HEK293 (cell line): ENCODE data around the gene TNC.

ENCODE experiments used
- CTCF ChIA-PET: fragments of 350-600 bp; formaldehyde crosslinking; extraction: SDS; loops from one replicate; lab custom pipeline; 2021; ENCODE audit warnings: antibody characterized with exemption; lab: Yijun Ruan, JAX
- POLR2A ChIA-PET: fragments of 300-600 bp; formaldehyde crosslinking; extraction: SDS; loops from one replicate; lab custom pipeline; 2020; ENCODE audit warnings: antibody characterized with exemption, inconsistent platforms; lab: Yijun Ruan, JAX
- H3K27ac ChIP-seq: fragments of 200-500 bp; sonication (Bioruptor generic); 2 replicates; pipeline ENCODE4 v1.5.1; 2014; ENCODE audit warnings: low read depth, low read length, control low read depth, inconsistent platforms; ENCODE audit errors: extremely low read depth
- H3K36me3 ChIP-seq, 2 experiments: fragments of 200-500 bp in 1 of 2; sonication (Bioruptor generic) in 1 of 2; 1 replicate in 1 of 2; 2 replicates in 1 of 2; pipeline ENCODE4 v1.5.1; 2014 to 2017; ENCODE audit warnings: inconsistent platforms in 2 of 2, low read length in 2 of 2; ENCODE audit not compliant: control insufficient read depth in 2 of 2, insufficient read depth in 1 of 2
- H3K4me1 ChIP-seq: fragments of 200-500 bp; sonication (Bioruptor generic); 2 replicates; pipeline ENCODE4 v1.5.1; 2014; ENCODE audit warnings: mild to moderate bottlenecking, low read length, inconsistent platforms; ENCODE audit not compliant: control insufficient read depth, insufficient read depth
- H3K4me3 ChIP-seq: 2 replicates; pipeline ENCODE4 v1.5.1; 2011; ENCODE audit warnings: low read depth, mild to moderate bottlenecking, control low read depth, low read length, moderate library complexity
- H3K9me3 ChIP-seq: fragments of 200-500 bp; sonication (Bioruptor generic); 2 replicates; pipeline ENCODE4 v1.5.1; 2014; ENCODE audit warnings: low read depth, low read length, inconsistent platforms; ENCODE audit not compliant: control insufficient read depth, insufficient read depth
- GLIS1 ChIP-seq: fragments of 450-650 bp; formaldehyde crosslinking; IDR thresholded peaks from 2 replicates; pipeline ENCODE4 v1.5.1; 2016; ENCODE audit warnings: missing biosample characterization, missing genetic modification characterization
- KLF1 ChIP-seq: fragments of 450-650 bp; formaldehyde crosslinking; IDR thresholded peaks from 2 replicates; pipeline ENCODE4 v1.5.1; 2016; ENCODE audit warnings: missing biosample characterization, missing genetic modification characterization
- ZBTB48 ChIP-seq: fragments of 450-650 bp; formaldehyde crosslinking; IDR thresholded peaks from 2 replicates; pipeline ENCODE4 v1.5.1; 2016; ENCODE audit warnings: missing biosample characterization, missing genetic modification characterization
- ZNF146 ChIP-seq: fragments of 450-650 bp; formaldehyde crosslinking; IDR thresholded peaks from 2 replicates; pipeline ENCODE4 v1.5.1; 2016; ENCODE audit warnings: missing biosample characterization, missing genetic modification characterization
- ZNF157 ChIP-seq: fragments of 450-650 bp; formaldehyde crosslinking; IDR thresholded peaks from 2 replicates; pipeline ENCODE4 v1.5.1; 2016; ENCODE audit warnings: missing biosample characterization, missing genetic modification characterization
- ZNF174 ChIP-seq: fragments of 450-650 bp; formaldehyde crosslinking; IDR thresholded peaks from 2 replicates; pipeline ENCODE4 v1.5.0; 2017; ENCODE audit warnings: missing biosample characterization, mild to moderate bottlenecking, missing genetic modification characterization
- ZNF202 ChIP-seq: fragments of 450-650 bp; formaldehyde crosslinking; IDR thresholded peaks from 2 replicates; pipeline ENCODE4 v1.5.1; 2016; ENCODE audit warnings: missing biosample characterization, missing genetic modification characterization, borderline replicate concordance
- ZNF214 ChIP-seq: fragments of 450-650 bp; formaldehyde crosslinking; IDR thresholded peaks from 2 replicates; pipeline ENCODE4 v1.5.1; 2017; ENCODE audit warnings: missing biosample characterization, mild to moderate bottlenecking, missing genetic modification characterization, borderline replicate concordance
- ZNF302 ChIP-seq: fragments of 450-650 bp; formaldehyde crosslinking; IDR thresholded peaks from 2 replicates; pipeline ENCODE4 v1.5.1; 2016; ENCODE audit warnings: missing biosample characterization, missing genetic modification characterization, low read depth
- ZNF501 ChIP-seq: fragments of 450-650 bp; formaldehyde crosslinking; IDR thresholded peaks from 2 replicates; pipeline ENCODE4 v1.5.1; 2016; ENCODE audit warnings: missing biosample characterization, missing genetic modification characterization
- ZNF514 ChIP-seq: fragments of 450-650 bp; formaldehyde crosslinking; IDR thresholded peaks from 2 replicates; pipeline ENCODE4 v1.5.1; 2016; ENCODE audit warnings: missing biosample characterization, missing genetic modification characterization
- ZNF623 ChIP-seq: fragments of 450-650 bp; formaldehyde crosslinking; IDR thresholded peaks from 2 replicates; pipeline ENCODE4 v1.5.1; 2016; ENCODE audit warnings: missing biosample characterization, missing genetic modification characterization
- ZNF660 ChIP-seq: fragments of 450-650 bp; IDR thresholded peaks from 2 replicates; pipeline ENCODE4 v1.5.1; 2018; ENCODE audit warnings: missing biosample characterization, mild to moderate bottlenecking, missing genetic modification characterization
- ZNF677 ChIP-seq: fragments of 450-650 bp; IDR thresholded peaks from 2 replicates; pipeline ENCODE4 v1.5.0; 2018; ENCODE audit warnings: missing biosample characterization, mild to moderate bottlenecking, missing genetic modification characterization, moderate library complexity
- TF ChIP-seq, protein P1 (sequence below): fragments of 450-650 bp; formaldehyde crosslinking; IDR thresholded peaks from 2 replicates; pipeline ENCODE4 v1.5.1; 2016; ENCODE audit warnings: missing biosample characterization, missing genetic modification characterization, borderline replicate concordance
- TF ChIP-seq, protein P2 (sequence below): fragments of 450-650 bp; formaldehyde crosslinking; IDR thresholded peaks from 2 replicates; pipeline ENCODE4 v1.5.1; 2017; ENCODE audit warnings: missing biosample characterization, missing genetic modification characterization
- TF ChIP-seq, protein P3 (sequence below): fragments of 450-650 bp; formaldehyde crosslinking; IDR thresholded peaks from 2 replicates; pipeline ENCODE4 v1.5.1; 2016; ENCODE audit warnings: missing biosample characterization, missing genetic modification characterization

Gene TNC

DNA sequence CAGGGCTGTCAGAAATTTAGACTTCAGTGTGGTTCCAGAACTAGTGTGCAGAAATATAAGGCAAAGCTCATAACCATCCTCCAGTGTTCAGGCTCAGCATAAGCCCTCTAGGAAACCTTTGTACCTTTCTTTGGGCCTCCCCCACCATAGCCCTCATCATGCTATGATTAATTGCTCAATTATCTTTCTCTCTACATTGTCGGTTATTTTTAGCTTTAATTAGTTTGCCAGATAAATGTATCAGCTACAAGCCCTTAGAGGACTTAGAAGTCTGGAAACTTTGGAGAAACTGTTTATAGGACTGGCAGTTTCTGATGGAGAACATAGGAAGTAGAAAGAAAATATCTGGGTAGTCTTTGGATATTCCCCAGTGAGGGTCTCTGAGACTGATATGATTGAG is 43.5 kb upstream of the TNC start:
- Histone ChIP-seq H3K9me3 (no peaks in the 10 kb centered on the region), H3K4me1 (no peaks in the 10 kb centered on the region), H3K36me3 (no peaks in the 10 kb centered on the region), H3K4me3 (no peak overlapping the region), H3K27ac (no peak overlapping the region)
- POLR2A ChIA-PET = no interaction called here
- TF ChIP-seq ZNF623 (tag by site-specific recombination) = no peak
- TF ChIP-seq ZNF677 (tag by site-specific recombination) = no peak
- TF ChIP-seq ZBTB48 (tag by site-specific recombination) = no peak
- TF ChIP-seq, protein P1, sequence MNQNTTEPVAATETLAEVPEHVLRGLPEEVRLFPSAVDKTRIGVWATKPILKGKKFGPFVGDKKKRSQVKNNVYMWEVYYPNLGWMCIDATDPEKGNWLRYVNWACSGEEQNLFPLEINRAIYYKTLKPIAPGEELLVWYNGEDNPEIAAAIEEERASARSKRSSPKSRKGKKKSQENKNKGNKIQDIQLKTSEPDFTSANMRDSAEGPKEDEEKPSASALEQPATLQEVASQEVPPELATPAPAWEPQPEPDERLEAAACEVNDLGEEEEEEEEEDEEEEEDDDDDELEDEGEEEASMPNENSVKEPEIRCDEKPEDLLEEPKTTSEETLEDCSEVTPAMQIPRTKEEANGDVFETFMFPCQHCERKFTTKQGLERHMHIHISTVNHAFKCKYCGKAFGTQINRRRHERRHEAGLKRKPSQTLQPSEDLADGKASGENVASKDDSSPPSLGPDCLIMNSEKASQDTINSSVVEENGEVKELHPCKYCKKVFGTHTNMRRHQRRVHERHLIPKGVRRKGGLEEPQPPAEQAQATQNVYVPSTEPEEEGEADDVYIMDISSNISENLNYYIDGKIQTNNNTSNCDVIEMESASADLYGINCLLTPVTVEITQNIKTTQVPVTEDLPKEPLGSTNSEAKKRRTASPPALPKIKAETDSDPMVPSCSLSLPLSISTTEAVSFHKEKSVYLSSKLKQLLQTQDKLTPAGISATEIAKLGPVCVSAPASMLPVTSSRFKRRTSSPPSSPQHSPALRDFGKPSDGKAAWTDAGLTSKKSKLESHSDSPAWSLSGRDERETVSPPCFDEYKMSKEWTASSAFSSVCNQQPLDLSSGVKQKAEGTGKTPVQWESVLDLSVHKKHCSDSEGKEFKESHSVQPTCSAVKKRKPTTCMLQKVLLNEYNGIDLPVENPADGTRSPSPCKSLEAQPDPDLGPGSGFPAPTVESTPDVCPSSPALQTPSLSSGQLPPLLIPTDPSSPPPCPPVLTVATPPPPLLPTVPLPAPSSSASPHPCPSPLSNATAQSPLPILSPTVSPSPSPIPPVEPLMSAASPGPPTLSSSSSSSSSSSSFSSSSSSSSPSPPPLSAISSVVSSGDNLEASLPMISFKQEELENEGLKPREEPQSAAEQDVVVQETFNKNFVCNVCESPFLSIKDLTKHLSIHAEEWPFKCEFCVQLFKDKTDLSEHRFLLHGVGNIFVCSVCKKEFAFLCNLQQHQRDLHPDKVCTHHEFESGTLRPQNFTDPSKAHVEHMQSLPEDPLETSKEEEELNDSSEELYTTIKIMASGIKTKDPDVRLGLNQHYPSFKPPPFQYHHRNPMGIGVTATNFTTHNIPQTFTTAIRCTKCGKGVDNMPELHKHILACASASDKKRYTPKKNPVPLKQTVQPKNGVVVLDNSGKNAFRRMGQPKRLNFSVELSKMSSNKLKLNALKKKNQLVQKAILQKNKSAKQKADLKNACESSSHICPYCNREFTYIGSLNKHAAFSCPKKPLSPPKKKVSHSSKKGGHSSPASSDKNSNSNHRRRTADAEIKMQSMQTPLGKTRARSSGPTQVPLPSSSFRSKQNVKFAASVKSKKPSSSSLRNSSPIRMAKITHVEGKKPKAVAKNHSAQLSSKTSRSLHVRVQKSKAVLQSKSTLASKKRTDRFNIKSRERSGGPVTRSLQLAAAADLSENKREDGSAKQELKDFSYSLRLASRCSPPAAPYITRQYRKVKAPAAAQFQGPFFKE (tag by site-specific recombination) = no peak
- TF ChIP-seq, protein P2, sequence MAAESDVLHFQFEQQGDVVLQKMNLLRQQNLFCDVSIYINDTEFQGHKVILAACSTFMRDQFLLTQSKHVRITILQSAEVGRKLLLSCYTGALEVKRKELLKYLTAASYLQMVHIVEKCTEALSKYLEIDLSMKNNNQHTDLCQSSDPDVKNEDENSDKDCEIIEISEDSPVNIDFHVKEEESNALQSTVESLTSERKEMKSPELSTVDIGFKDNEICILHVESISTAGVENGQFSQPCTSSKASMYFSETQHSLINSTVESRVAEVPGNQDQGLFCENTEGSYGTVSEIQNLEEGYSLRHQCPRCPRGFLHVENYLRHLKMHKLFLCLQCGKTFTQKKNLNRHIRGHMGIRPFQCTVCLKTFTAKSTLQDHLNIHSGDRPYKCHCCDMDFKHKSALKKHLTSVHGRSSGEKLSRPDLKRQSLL (tag by site-specific recombination) = no peak
- no peak for TF ChIP-seq ZNF202 (tag by site-specific recombination)
- TF ChIP-seq ZNF302 = no peak
- CTCF ChIA-PET = interaction anchor here (0.5 to 1.3 kb wide), 2 partner anchors 76 to 235 kb away, joined by 3 to 4 read pairs; no protein-coding TSS in a partner anchor

DNA sequence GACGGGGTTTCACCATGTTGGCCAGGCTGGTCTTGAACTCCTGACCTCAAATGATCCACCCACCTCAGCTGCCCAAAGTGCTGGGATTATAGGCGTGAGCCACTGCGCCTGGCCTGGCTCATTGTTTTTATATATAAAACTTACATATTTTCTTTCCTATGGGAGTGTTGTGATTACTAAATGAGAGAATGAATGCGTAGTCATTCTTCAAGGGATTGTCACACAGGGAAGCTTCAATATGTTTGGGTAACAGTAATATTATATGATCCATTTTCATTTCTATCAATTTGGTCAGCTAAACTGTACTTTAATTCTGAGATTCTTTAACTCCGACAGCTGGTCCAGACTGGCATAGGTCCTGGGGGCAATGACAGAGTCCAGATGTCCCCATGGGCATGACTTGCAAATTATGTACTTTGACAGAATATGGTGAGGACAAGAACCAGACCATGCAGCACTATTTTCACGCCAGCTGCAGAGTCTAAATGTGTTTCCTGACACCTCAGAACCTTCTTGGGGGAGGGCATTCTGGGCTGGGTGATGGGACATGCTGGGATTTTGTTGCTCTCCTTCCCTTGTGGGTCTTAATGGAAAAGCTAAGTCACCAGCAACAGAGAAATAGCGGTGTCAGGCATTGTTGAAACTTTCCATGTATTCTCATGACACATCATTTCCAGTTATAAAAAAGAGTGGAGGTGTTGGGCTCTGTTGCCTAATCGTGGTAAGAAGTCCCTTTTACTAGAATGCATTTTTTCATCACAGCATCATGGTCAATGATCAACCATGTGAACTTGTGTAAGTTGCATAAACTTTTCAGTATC is 40.9 kb upstream of the TNC start:
- TF ChIP-seq ZNF660 (tag by site-specific recombination) (no peak), ZNF174 (tag by site-specific recombination) (no peak), GLIS1 (tag by site-specific recombination) (no peak), KLF1 (tag by site-specific recombination) (no peak), ZNF501 (tag by site-specific recombination) (no peak), ZNF514 (tag by site-specific recombination) (no peak), ZNF214 (tag by site-specific recombination) (no peak), ZNF157 (tag by site-specific recombination) (no peak), ZNF146 (tag by site-specific recombination) (no peak)
- TF ChIP-seq, protein P3, sequence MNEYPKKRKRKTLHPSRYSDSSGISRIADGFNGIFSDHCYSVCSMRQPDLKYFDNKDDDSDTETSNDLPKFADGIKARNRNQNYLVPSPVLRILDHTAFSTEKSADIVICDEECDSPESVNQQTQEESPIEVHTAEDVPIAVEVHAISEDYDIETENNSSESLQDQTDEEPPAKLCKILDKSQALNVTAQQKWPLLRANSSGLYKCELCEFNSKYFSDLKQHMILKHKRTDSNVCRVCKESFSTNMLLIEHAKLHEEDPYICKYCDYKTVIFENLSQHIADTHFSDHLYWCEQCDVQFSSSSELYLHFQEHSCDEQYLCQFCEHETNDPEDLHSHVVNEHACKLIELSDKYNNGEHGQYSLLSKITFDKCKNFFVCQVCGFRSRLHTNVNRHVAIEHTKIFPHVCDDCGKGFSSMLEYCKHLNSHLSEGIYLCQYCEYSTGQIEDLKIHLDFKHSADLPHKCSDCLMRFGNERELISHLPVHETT (tag by site-specific recombination) = no peak
- Histone ChIP-seq H3K4me1 (no peaks in the 10 kb centered on the region), H3K4me3 (no peak overlapping the region), H3K9me3 (no peaks in the 10 kb centered on the region), H3K36me3 (no peaks in the 10 kb centered on the region), H3K27ac (no peak overlapping the region)
- ChIA-PET CTCF (no interaction called here), POLR2A (no interaction called here)
